ENCODE data around the gene ILKAP. TPM values are rescaled to one million over a fixed set of nuclear protein-coding genes. Genes with fewer than 3 reads are reported as not detected.

Gene ILKAP
- 10 to 100 TPM; 39.3 to 42.9 (median 42.4) TPM for polyA plus RNA-seq (ENCODE audit: insufficient read length in 3 of 3)

- DNase-seq (ENCODE audit: low read depth in 3 of 3, low spot score in 2 of 3), result peak; percentile 20 to 67 (median 67)
Measured at GRCh38 chr2:238203094-238203972, at the start of gene ILKAP. Gene ILKAP (minus strand): TSS chr2:238203695. CDS start chr2:238203553, 142 bp downstream.

GRCh38 chr2:238252766-238253630 is 49.5 kb upstream of the ILKAP start:
- DNase-seq (ENCODE audit: low read depth in 3 of 3, low spot score in 2 of 3), result no peak

GRCh38 chr2:238251986-238252385 is 48.5 kb upstream of the ILKAP start:
- DNase-seq (ENCODE audit: low read depth in 3 of 3, low spot score in 2 of 3), result no peak

- DNase-seq (ENCODE audit: low read depth in 3 of 3, low spot score in 2 of 3), result no peak
Measured at GRCh38 chr2:238251331-238251730, 47.8 kb upstream of the ILKAP start.

GRCh38 chr2:238250896-238251295 is 47.4 kb upstream of the ILKAP start:
- DNase-seq (ENCODE audit: low read depth in 3 of 3, low spot score in 2 of 3), result no peak

- no peak for DNase-seq (ENCODE audit: low read depth in 3 of 3, low spot score in 2 of 3)
Measured at GRCh38 chr2:238247841-238248453, 44.5 kb upstream of the ILKAP start.

- no peak for DNase-seq (ENCODE audit: low read depth in 3 of 3, low spot score in 2 of 3)
Measured at GRCh38 chr2:238247002-238247822, 43.7 kb upstream of the ILKAP start.

GRCh38 chr2:238244151-238244550 is 40.7 kb upstream of the ILKAP start:
- no peak for DNase-seq (ENCODE audit: low read depth in 3 of 3, low spot score in 2 of 3)

GRCh38 chr2:238243496-238244076 is 40.1 kb upstream of the ILKAP start:
- DNase-seq (ENCODE audit: low read depth in 3 of 3, low spot score in 2 of 3), result no peak

GRCh38 chr2:238242731-238243495 is 39.4 kb upstream of the ILKAP start:
- no peak for DNase-seq (ENCODE audit: low read depth in 3 of 3, low spot score in 2 of 3)

GRCh38 chr2:238241970-238242369 is 38.5 kb upstream of the ILKAP start:
- DNase-seq (ENCODE audit: low read depth in 3 of 3, low spot score in 2 of 3), result no peak

GRCh38 chr2:238240757-238241711 is 37.5 kb upstream of the ILKAP start:
- DNase-seq (ENCODE audit: low read depth in 3 of 3, low spot score in 2 of 3), result no peak

- DNase-seq (ENCODE audit: low read depth in 3 of 3, low spot score in 2 of 3), result peak; percentile 68 to 85 (median 81)
Measured at GRCh38 chr2:238239863-238240756, 36.6 kb upstream of the ILKAP start, which contains the start of gene HES6. Gene HES6 (minus strand): TSS chr2:238240038. CDS start chr2:238239905, 133 bp downstream.

- no peak for DNase-seq (ENCODE audit: low read depth in 3 of 3, low spot score in 2 of 3)
Measured at GRCh38 chr2:238239543-238239862, 36.0 kb upstream of the ILKAP start.

GRCh38 chr2:238238766-238239542 is 35.5 kb upstream of the ILKAP start:
- no peak for DNase-seq (ENCODE audit: low read depth in 3 of 3, low spot score in 2 of 3)

GRCh38 chr2:238238311-238238765 is 34.8 kb upstream of the ILKAP start:
- no peak for DNase-seq (ENCODE audit: low read depth in 3 of 3, low spot score in 2 of 3)

All from right renal cortex interstitium (tissue), 3 donors.